Calu3 (cell line): ENCODE results near the gene SERTAD2. TPM values are rescaled to one million over a fixed set of nuclear protein-coding genes. Genes with fewer than 3 reads are reported as not detected.

Experiments used
- BruUV-seq: library from RNA; stranded (reverse); fragments of 400-500 nt; replicated peaks from 2 replicates; lab custom pipeline; 2021; lab: Mats Ljungman, UMichigan
- CTCF ChIA-PET: fragments of 300-600 bp; sonication (Branson Sonifier 250); formaldehyde crosslinking; loops from one replicate; lab custom pipeline; 2022; ENCODE audit warnings: antibody characterized with exemption; lab: Charles Lee
- DNase-seq: peaks from one replicate; pipeline ENCODE4 v3.0.0; 2022
- H3K27ac Mint-ChIP-seq: one replicate; pipeline ENCODE4 v1.8.0; 2022; ENCODE audit warnings: mixed read lengths; ENCODE audit not compliant: unreplicated experiment
- H3K27me3 Mint-ChIP-seq: one replicate; pipeline ENCODE4 v1.8.0; 2022; ENCODE audit warnings: mixed read lengths; ENCODE audit not compliant: unreplicated experiment
- H3K36me3 Mint-ChIP-seq: one replicate; pipeline ENCODE4 v1.8.0; 2022; ENCODE audit warnings: mild to moderate bottlenecking, moderate library complexity, mixed read lengths; ENCODE audit not compliant: insufficient read depth, unreplicated experiment
- H3K4me1 Mint-ChIP-seq: one replicate; pipeline ENCODE4 v1.8.0; 2022; ENCODE audit warnings: mild to moderate bottlenecking, low read depth, mixed read lengths; ENCODE audit not compliant: unreplicated experiment
- H3K4me3 Mint-ChIP-seq: one replicate; pipeline ENCODE4 v1.8.0; 2022; ENCODE audit warnings: mild to moderate bottlenecking, low read depth, moderate library complexity, mixed read lengths; ENCODE audit not compliant: unreplicated experiment
- H3K9me3 Mint-ChIP-seq: one replicate; pipeline ENCODE4 v1.8.0; 2022; ENCODE audit warnings: low read depth, mixed read lengths; ENCODE audit not compliant: unreplicated experiment
- CTCF ChIP-seq: fragments of 200-600 bp; IDR thresholded peaks from one replicate; pipeline ENCODE4 v1.8.0; 2022; ENCODE audit warnings: antibody characterized with exemption; ENCODE audit not compliant: unreplicated experiment
- intact Hi-C: fragments of 100-400 bp; cut with micrococcal nuclease; formaldehyde crosslinking; loops from one replicate; pipeline ENCODE4 v1.10.0; 2022; ENCODE audit not compliant: unreplicated experiment
- total RNA-seq: library from RNA; stranded (reverse); gene quantifications from 2 replicates; pipeline ENCODE4 v1.2.3, GENCODE V29; 2022

SERTAD2 gene
- total RNA-seq, 1 experiment from 2014 or later = 19.2 TPM

GRCh38 chr2:64615844-64616536, 37.7 kb downstream of the SERTAD2 start:
- Mint-ChIP-seq H3K27me3 (no peaks in the 10 kb centered on the region), H3K4me1 (no peaks in the 10 kb centered on the region), H3K27ac (no peak overlapping the region), H3K9me3 (no peaks in the 10 kb centered on the region), H3K4me3 (no peak overlapping the region), H3K36me3 (no peaks in the 10 kb centered on the region)
- no peak for DNase-seq
- BruUV-seq = no TSS peak
- intact Hi-C loops = no loop called here
- CTCF ChIA-PET = interaction anchor here (0.7 kb wide), 3 partner anchors 10 to 611 kb away, joined by 3 read pairs; partner anchors contain the start of gene ACTR2
- no peak for TF ChIP-seq CTCF

- TF ChIP-seq CTCF = no peak
- Mint-ChIP-seq H3K27ac (no peak overlapping the region), H3K27me3 (no peaks in the 10 kb centered on the region), H3K4me1 (no peaks in the 10 kb centered on the region), H3K36me3 (no peaks in the 10 kb centered on the region), H3K9me3 (no peaks in the 10 kb centered on the region), H3K4me3 (no peak overlapping the region)
- intact Hi-C loops = no loop called here
- DNase-seq = no peak
- CTCF ChIA-PET = interaction anchor here (0.6 kb wide), 2 partner anchors 257 to 462 kb away, joined by 3 read pairs; no protein-coding TSS in a partner anchor
- no TSS peak for BruUV-seq
Measured at GRCh38 chr2:64615192-64615763, 38.4 kb downstream of the SERTAD2 start.

GRCh38 chr2:64613276-64613675, 40.4 kb downstream of the SERTAD2 start:
- H3K9me3 Mint-ChIP-seq = no peaks in the 10 kb centered on the region
- no peak overlapping the region for H3K4me3 Mint-ChIP-seq
- intact Hi-C loops = no loop called here
- CTCF ChIA-PET = no interaction called here
- H3K36me3 Mint-ChIP-seq = peaks cover 4% of the 10 kb centered on the region
- H3K4me1 Mint-ChIP-seq = peaks cover 7% of the 10 kb centered on the region
- BruUV-seq = no TSS peak
- H3K27me3 Mint-ChIP-seq = no peaks in the 10 kb centered on the region
- TF ChIP-seq CTCF = no peak
- H3K27ac Mint-ChIP-seq = no peak overlapping the region
- DNase-seq = no peak

GRCh38 chr2:64612575-64613195, 41.0 kb downstream of the SERTAD2 start:
- TF ChIP-seq CTCF = no peak
- DNase-seq = no peak
- peaks cover 13% of the 10 kb centered on the region for H3K4me1 Mint-ChIP-seq
- H3K4me3 Mint-ChIP-seq = no peak overlapping the region
- no peak overlapping the region for H3K27ac Mint-ChIP-seq
- no TSS peak for BruUV-seq
- CTCF ChIA-PET = no interaction called here
- no peaks in the 10 kb centered on the region for H3K27me3 Mint-ChIP-seq
- peaks cover 10% of the 10 kb centered on the region for H3K36me3 Mint-ChIP-seq
- intact Hi-C loops = no loop called here
- no peaks in the 10 kb centered on the region for H3K9me3 Mint-ChIP-seq
